ENCODE data around the gene SULT4A1.

The SULT4A1 gene

GRCh38 chr22:43859621-43860020, 2.7 kb downstream of the SULT4A1 start:
- DNase-seq = no peak

- no peak for DNase-seq
Observed at GRCh38 chr22:43859176-43859575, 3.1 kb downstream of the SULT4A1 start.

- DNase-seq = no peak
Observed at GRCh38 chr22:43858156-43858895, 4.0 kb downstream of the SULT4A1 start.

- no peak for DNase-seq
Observed at GRCh38 chr22:43857367-43857766, 4.9 kb downstream of the SULT4A1 start.

- DNase-seq = no peak
Observed at GRCh38 chr22:43855431-43855830, 6.9 kb downstream of the SULT4A1 start.

- no peak for DNase-seq
Observed at GRCh38 chr22:43854786-43855271, 7.5 kb downstream of the SULT4A1 start.

GRCh38 chr22:43854121-43854785, 8.1 kb downstream of the SULT4A1 start:
- no peak for DNase-seq

GRCh38 chr22:43853328-43853931, 8.9 kb downstream of the SULT4A1 start:
- no peak for DNase-seq

- DNase-seq = no peak
Observed at GRCh38 chr22:43852573-43853327, 9.6 kb downstream of the SULT4A1 start.

- DNase-seq = no peak
Observed at GRCh38 chr22:43851979-43852307, 10.4 kb downstream of the SULT4A1 start.

GRCh38 chr22:43851058-43851978, 11.0 kb downstream of the SULT4A1 start:
- DNase-seq = no peak

GRCh38 chr22:43850529-43850928, 11.8 kb downstream of the SULT4A1 start:
- DNase-seq = no peak

GRCh38 chr22:43849731-43850130, 12.6 kb downstream of the SULT4A1 start:
- no peak for DNase-seq

- no peak for DNase-seq
Observed at GRCh38 chr22:43848366-43849171, 13.7 kb downstream of the SULT4A1 start.

GRCh38 chr22:43847376-43848289, 14.7 kb downstream of the SULT4A1 start:
- no peak for DNase-seq

- no peak for DNase-seq
Observed at GRCh38 chr22:43846966-43847365, 15.3 kb downstream of the SULT4A1 start.

- no peak for DNase-seq
Observed at GRCh38 chr22:43845981-43846380, 16.3 kb downstream of the SULT4A1 start.

- DNase-seq = no peak
Observed at GRCh38 chr22:43844560-43845545, 17.5 kb downstream of the SULT4A1 start.
